ENCODE measurements around the gene RNF207. TPM values are rescaled to one million over a fixed set of nuclear protein-coding genes. Genes with fewer than 3 reads are reported as not detected.

RNF207 gene, protein sequence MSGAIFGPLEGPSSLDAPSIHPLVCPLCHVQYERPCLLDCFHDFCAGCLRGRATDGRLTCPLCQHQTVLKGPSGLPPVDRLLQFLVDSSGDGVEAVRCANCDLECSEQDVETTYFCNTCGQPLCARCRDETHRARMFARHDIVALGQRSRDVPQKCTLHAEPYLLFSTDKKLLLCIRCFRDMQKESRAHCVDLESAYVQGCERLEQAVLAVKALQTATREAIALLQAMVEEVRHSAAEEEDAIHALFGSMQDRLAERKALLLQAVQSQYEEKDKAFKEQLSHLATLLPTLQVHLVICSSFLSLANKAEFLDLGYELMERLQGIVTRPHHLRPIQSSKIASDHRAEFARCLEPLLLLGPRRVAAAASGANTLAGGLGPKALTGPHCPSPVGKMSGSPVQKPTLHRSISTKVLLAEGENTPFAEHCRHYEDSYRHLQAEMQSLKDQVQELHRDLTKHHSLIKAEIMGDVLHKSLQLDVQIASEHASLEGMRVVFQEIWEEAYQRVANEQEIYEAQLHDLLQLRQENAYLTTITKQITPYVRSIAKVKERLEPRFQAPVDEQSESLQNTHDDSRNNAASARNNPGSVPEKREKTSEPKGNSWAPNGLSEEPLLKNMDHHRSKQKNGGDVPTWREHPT
- 10 to 100 TPM in 4 of 5 donors, 1 to 10 TPM in 1; 9.5 to 17.1 (median 14.9) TPM for polyA plus RNA-seq (ENCODE audit: insufficient read depth in 1 of 5, insufficient read length in 5 of 5, low replicate concordance in 1 of 5)
- long read RNA-seq, donor 1, partial matches to known transcripts = 34 of 35 reads
- long read RNA-seq, donor 1, other reads (novel, unspliced or antisense) = 0 of 35 reads
- long read RNA-seq, donor 2, partial matches to known transcripts = 10 of 10 reads
- long read RNA-seq, donor 2, other reads (novel, unspliced or antisense) = 0 of 10 reads
- long read RNA-seq, donor 3, partial matches to known transcripts = 14 of 16 reads
- long read RNA-seq, donor 3, other reads (novel, unspliced or antisense) = 0 of 16 reads
- long read RNA-seq, donor 4, partial matches to known transcripts = 0 of 3 reads
- long read RNA-seq, donor 4, other reads (novel, unspliced or antisense) = 0 of 3 reads
- long read RNA-seq, donor 5, partial matches to known transcripts = 0 of 3 reads
- long read RNA-seq, donor 5, other reads (novel, unspliced or antisense) = 0 of 3 reads
- long read RNA-seq, donor 6, partial matches to known transcripts = 0 of 2 reads
- long read RNA-seq, donor 6, other reads (novel, unspliced or antisense) = 0 of 2 reads
- long read RNA-seq, donor 7, partial matches to known transcripts = 32 of 33 reads
- long read RNA-seq, donor 7, other reads (novel, unspliced or antisense) = 0 of 33 reads
- long read RNA-seq, donor 8 = 0 reads

DNA sequence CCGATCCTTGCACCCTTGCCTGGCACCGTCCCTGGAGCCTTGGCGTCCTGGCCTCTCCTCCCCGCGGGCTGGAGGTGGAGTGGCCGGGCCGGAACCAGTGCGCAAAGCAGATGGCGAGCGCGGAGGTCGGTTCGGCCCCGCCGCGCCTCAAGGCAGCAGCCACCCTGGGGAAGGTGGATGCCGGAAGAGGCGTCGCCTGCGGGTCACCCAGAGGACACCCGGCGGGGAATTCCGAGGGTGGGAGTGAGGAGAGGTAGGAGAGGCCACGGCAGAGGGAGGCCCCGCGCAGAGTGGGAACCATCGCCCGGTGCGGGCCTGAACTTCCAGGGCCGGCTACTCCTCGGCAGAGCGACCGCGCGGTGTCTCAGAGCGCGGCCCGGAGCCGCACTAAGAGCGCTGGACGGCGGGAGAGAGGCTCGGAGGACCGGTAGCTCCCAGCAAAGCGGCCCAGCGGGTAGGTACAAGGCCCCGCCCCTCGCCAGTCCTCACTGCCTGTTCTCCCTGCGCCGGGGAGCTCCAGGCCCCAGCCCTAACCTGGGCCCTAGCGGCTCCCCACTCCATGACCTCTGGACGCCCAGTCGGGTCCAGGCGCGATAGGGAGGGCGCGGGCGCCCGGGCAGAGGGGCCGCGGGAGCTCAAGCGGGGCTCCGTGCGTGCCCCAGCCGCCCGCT lies at the start of gene RNF207:
RNF207 (plus strand) TSS at position 271 of the 671 bp plus-strand sequence. CDS start 417 bp downstream, outside the sequence.
- DNase-seq = no peak

DNA sequence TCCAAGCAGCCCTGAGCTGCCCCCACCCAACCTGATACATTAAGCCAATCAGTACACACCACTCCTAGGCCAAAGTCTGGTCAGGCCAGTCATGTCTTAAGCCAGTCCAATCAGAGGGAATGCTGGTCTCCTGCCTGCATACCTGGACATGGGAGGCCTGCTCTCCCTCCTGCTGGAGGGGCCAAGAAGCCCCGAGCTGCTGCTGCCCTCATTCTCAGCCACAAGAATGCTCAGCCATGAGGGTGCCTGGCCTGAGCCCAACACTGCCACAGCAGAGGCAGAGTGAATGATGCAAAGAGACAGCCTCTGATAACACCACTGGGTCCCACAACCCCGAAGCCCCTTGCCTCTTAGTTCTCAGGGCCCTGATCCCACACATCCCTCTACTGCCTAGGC lies 48.8 kb upstream of the RNF207 start:
- no peak for DNase-seq

DNA sequence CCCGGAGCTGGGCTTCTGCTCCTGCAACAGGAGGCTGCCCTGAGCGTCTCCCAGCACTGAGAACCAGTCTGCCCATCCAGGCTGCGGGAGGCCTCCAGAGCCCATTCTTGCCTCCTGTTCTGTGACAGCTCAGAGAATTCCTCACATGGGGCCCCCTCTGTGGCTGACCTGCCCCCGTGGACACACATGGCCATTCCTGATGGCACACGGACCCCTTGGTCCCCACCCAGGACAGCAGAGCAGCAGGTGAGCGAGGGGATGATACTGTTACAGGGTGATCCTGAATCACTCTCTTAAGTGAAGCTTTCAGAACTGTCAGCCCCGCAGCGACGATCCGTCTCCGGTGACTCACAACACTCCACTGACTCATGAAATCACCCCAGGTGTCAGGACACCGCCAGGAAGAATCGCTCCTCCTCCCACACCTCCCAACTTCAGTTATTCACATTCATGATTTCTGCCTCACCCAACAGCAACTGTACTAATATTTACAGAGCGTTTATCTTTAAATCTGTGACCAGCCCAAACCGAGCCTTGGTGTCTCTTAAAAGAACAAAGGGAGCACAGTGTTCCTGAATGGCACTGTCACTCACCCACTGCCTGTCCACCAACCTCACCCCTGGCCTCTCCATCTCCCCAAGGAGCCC lies 48.3 kb upstream of the RNF207 start:
- no peak for DNase-seq

DNA sequence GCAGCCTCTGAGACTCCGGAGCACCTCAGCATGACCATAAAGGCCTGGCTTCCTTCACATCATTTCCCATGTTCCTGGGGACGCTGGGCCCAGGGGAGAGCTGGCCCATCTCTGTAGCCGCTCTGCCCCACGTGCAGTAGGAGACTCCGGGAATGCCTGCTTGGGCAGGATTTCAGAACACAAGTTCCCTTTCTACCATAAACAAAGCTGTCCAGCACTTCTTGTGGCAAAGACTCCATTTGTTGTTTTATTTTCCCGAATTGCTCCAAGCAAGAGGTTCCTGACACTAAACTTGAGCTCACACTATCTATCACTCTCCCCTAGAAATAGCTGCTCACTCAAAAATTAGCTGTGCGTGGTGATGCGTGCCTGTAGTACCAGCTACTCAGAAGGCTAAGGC lies 47.7 kb upstream of the RNF207 start:
- DNase-seq = no peak

DNA sequence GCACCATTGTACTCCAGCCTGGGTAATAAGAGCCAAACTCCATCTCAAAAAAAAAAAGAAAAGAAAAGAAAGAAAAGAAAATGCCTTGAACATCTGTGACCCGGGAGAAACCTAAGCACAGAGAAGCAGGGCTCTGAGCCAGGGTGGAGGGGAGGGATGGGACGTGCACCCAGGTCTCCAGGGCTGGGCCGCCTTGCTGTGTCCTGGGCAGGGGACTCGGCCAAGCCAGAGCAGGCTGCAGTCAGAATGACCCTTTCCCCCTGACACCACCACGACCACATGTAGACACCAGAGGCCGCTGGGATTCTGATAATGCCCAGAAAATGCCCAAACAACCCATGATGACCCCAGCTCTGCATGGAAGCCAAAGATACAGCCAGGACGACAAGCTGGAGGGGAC lies 43.6 kb upstream of the RNF207 start:
- DNase-seq = no peak

DNA sequence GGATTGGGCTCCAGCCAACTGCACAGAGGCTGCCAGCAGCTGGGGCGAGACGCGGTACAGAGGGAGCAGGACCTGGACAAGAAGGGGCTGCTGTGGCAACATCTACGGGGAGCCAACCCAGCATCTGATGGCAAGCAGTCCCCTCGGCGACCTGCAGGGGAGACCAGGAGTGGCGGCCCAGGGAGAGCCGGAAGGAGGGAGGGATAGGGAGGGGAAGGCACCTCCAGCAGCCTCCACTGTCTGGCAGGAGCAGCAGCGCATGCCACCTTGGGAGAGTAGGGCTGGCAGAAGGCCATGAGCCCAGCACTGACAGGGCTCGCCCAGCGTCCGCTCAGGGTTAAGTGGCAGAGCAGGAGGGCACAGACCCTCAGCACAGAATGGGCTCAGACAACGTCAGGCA lies 43.1 kb upstream of the RNF207 start:
- DNase-seq = no peak

DNA sequence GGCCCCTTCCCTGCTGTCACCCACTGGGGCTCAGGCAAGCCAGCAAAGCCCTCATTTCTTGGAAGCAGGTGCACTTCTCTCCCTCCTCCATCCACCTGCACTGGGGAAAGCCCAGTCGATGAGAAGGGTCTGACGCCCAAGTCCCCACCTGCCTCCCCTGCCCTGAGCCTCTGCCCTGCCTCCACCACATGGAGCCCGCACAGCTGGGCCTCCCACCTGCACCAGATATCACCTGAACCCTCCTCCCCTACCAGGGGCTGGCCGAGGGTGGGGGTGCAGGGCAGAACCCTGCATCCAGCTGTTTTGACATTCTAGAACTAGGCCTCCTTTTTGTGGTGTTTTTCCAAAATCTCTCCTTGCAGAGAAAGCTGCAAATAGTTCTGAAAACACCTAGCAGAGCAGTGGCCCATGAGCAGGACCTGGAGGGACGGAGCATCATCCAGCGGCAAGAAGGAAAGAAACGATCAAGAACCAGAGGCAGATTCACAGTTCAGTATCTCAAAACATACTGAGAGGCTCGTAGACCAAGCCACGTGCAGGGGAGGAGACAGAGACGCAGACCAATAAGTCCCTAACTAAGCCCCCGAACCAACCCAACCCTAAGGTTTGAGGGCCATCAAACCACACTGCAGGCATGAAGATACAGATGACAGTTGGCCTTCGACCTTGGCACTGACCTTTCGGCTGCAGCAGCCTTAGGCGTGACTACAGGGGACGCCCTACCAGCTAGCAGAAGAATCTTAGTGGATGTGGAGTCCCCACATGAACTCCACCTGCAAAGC lies 42.5 kb upstream of the RNF207 start:
- DNase-seq = no peak

DNA sequence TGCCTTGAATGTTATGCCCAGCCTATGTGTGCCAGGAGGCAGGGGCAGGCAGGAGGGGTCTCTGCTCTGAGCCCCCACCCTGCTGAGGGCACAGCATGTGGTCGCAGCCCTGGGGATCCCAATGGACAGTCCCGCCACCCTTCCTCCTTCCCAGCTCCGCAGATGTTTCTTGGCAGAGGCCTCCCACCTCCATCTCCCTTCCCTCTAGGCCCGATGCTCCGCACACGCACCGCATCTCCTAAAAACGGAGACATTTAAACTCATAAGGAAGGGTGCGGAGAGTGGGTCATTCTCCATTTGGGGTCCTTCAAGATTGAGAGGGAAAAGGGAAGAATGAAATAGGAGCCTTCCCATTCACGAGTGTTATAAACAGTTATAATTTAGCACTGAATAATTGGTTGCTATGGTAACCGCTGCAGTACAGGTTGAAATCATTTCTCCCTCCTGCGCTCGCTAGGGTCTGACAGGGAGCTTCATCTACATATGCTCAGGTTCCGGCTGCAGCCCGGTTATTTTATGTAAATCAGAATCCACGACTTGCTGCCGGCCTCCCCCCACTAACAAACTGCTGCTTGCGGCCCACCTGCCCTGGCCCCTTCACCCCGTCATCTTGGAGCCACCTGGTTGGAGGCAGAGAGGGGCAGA lies 41.8 kb upstream of the RNF207 start:
- no peak for DNase-seq

DNA sequence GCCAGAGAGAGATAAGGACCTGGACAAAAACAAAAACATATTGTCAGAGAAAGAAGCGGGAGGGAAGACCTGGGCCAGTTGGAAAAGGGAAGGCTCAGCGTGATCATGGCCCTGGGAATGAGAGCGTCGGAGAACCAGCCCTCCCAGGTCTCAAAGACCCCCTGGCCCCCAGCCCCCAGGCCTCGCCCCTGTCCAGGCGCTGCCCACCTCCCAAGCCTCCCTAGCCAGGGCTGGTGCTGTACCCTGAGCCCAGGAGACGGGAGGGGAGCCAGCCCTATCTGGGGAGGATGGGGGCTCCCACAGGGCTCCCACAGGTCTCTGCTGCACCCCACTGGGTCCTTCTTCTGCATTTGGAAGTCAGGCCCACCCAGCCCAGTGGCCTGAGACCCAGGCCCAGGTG lies 40.9 kb upstream of the RNF207 start:
- DNase-seq = no peak

DNA sequence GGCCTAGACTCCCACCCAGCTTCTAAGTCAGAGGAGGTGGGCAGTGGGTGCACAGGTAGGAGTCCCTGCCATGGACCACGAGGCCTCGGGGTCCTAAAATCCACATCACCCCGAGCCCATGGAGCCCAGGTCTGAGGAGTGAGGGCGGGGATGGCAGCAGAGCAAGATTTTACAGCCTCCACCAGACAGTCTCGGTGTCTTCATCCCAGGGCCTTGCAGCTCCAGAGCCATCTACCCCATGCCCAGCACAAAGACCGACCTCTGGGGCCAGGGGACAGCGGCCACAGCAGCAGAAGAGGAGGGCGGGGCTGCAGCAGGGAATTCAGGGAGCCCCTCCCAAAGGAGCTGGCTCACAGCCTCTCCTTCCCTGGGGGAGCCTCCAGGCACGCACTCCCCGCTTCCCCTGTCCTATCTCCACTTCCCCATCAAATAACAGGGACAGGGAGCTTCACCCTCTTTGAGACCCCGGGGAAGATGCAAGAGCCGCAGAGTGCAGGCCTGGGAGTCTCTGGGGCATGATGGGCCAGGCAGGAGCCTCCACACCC lies 40.4 kb upstream of the RNF207 start:
- DNase-seq = no peak

DNA sequence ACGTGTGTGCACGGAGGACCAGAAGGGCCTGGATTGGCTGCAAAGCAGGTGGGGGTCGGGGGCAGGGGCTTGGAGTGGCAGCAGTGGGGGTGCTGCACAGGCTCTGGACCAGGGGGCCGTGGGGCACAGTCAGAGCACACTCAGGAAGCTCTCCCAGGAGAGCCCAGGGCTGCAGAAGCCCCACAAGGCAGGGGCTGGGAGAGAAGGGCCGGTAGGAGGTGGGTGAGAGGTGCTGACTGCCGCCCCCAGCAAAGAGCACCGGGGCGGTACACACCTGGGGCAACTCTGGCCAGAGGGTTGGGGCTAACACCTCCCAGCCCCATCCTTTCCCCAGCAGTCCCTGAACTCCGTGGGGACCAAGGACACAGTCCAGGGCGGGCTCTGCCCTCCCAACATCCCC lies 39.7 kb upstream of the RNF207 start:
- no peak for DNase-seq

DNA sequence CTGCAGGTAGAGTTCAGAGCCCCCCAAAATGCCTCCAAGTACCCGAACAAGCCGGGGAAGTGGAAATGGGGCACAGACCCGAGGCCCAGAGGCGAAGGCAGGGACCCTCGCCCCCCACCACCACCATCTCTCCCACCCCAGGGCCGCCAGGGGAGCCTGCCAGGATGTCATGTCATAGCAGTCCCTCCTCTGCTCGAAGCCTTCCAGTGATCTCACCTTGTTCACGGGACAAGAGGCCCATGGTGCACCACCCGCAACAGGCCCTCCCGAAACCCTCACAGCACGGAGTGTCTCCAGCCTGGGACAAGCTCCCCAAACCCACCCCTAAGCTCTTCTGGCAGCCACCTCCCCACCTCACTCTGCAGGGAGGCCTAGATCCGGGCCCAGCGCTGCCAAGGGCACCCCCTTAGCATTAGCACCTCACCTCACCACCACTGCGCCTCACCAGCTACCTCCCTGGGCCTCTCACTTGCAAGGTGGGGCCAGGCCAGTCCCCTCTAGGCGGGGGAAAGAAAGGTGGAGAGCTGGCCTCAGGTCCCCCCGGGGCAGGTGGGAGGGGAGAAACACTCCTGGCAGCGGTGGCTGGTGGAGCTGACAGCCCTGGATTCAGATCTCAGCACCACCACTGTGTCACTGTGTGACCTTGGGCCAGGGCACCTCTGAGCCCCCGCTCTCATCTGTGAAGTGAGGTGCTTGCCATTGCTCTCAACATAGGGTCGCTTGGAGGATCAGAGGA lies 39.1 kb upstream of the RNF207 start:
- DNase-seq = no peak

DNA sequence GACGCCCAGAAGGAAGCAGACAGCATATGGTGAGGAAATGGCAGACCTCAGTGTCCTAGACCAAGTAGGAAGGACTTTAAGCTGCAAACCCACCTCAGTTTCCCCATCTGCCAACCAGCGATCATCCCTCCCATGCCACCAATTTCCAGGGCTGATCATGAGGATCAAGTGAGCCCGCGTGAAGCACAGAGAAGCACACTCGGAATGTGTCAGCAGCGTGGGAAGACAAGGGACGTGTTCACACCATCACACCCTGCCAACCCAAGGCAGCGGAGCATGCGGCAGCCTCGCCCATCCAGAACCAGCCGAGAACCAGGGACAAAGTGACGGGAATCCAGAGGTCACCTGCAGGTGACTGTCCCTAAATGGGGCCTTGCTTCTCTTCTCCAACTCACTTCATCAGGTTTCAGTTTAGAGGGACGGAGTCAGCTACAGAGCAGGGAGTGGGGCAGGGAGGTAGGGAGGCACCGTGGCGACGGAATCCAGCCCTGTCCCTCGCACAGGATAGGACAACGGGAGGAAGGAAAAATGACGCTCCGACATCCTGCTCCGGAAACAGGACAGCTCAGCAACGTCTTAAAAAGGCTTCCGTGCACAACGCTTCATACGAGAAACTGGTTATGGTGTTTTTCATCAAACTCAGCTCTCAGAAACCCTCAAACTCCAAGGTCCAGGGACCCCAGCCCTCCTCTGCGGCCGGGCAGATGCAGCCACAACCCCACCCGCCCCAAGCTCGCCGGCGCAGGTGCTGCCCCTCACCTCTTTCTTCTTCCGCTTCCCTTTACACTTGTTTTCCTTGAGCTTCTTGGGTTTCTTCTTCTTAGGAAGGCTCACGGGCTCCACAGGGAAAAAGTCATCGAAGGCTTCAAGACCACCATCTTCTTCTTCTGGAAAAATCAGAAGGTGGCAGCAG lies 38.3 kb upstream of the RNF207 start:
- no peak for DNase-seq

DNA sequence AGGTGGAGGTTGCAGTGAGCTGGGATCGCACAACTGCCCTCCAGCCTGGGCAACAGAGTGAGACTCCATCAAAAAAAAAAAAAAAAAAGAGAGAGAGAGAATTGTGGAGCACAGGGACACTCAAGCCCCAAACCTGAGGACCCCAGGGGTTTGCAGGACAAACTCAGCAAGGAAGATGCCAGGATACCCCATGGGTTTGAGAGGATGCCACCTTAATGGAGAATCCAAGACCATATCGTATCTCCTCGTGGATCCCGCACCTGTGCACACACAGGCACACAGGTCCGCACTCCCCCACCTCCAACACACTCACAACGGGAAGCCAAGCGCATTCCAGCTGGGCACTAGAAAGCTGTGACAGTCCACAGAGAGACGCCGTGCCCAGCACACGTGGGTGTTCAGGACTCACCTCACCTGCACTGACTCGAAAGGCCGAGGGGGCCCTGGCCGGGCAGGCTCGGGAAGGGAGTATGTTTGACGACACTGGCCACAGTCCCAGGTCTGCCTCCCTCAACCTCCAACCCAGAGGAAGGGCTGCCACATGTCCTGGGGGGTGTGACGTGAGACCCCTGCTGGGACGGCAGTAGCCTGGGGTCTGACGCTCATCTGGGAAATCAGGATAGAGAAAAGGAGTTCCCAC lies 36.9 kb upstream of the RNF207 start:
- DNase-seq = no peak

DNA sequence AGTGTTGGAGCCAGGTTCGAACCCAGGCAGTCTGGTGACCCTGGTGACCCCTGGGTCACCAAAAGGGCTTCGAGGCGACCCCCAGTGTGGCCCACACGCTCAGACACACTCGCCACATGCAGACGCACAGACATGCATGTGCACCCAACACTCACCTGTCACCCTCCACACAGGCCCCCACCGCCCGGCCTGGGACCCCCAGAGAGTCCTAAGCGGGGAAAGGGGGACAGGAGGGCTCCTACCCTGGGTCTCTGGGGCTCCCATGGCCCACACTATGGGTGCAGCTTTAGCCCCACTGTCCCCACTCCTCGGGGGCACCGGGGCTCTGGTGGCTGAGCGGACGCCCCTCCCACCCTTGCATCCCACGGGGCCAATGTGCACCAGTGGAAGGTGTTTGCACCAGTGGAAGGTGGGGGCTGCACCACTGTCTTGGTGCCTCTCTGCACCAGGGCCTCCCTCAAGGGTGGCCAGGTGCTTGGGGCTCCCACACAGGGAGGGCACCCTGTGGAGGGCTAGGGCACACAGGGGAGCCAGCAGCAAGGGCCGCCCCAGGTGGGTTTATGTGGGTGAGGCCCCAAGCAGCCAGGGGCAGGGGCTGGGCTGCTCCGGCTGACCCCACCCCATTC lies 35.7 kb upstream of the RNF207 start:
- DNase-seq = no peak

DNA sequence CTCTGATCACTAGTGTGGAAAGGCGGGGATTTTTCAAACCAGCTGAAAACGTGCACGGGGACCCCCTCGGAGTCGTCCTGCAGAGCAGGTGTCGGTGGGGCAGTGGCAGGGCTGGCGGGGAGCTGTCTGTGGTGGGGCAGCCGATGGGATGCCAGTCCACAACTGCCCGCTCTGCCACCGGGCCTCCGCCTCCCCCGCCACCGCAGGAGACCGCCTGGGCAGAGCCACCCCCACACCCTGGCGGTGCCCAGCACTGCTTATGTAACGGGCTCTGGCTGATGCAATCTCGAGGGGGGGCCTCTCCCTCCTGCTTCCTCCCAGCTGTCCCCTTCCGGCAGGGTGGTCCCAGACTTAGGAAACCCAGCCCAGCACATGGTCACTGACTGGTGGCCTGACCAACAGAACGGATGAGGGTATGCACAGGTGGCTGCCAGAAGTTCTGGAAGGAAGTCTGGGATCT lies 35.1 kb upstream of the RNF207 start:
- DNase-seq = no peak

Data from right lung (tissue), 10 donors.